HepG2 (cell line): ENCODE measurements around the gene TTLL13. TPM values are rescaled to one million over a fixed set of nuclear protein-coding genes. Genes with fewer than 3 reads are reported as not detected.

ENCODE experiments used
- FOXO1 ChIP-seq: sonication (generic); formaldehyde crosslinking; IDR thresholded peaks from 2 replicates; pipeline ENCODE4 v1.4.0; 2020; ENCODE audit warnings: missing genetic modification reagents
- SMC3 ChIP-seq: IDR thresholded peaks from 2 replicates; pipeline ENCODE4 v1.6.1; 2011; ENCODE audit warnings: low read length, improper control_type of control experiment
- SOX6 ChIP-seq, 2 experiments: fragments of 450-650 bp in 1 of 2; sonication (generic) in 1 of 2; formaldehyde crosslinking in 1 of 2; IDR thresholded peaks; 2 replicates each; pipeline versions ENCODE4 v1.4.0 to v1.6.1; 2017 to 2020; ENCODE audit warnings: antibody characterized with exemption in 1 of 2, mild to moderate bottlenecking in 1 of 2, missing genetic modification reagents in 1 of 2
- ZBTB26 ChIP-seq: IDR thresholded peaks from 2 replicates; pipeline ENCODE4 v1.6.1; 2016; ENCODE audit warnings: missing compliant biosample characterization, missing genetic modification reagents, borderline replicate concordance
- ZNF275 ChIP-seq: sonication (generic); formaldehyde crosslinking; IDR thresholded peaks from 2 replicates; pipeline ENCODE4 v1.8.0; 2022; ENCODE audit warnings: missing genetic modification reagents, mild to moderate bottlenecking, inconsistent platforms, borderline replicate concordance
- ZNF687 ChIP-seq: sonication (generic); formaldehyde crosslinking; IDR thresholded peaks from 2 replicates; pipeline ENCODE4 v1.5.1; 2020; ENCODE audit warnings: mild to moderate bottlenecking, missing genetic modification reagents, moderate library complexity
- polyA plus RNA-seq, 8 experiments: library from polyadenylated mRNA; depleted of rRNA in 3 of 8; stranded (reverse) in 7 of 8; unstranded in 1 of 8; fragments of >200 nt; fragmentation: Illumina TruSeq in 4 of 8; extraction: Trizol in 4 of 8; gene quantifications; 2 replicates each; pipeline versions ENCODE4 v1.2.1 to v1.2.3, GENCODE V29; 2011 to 2016; ENCODE audit warnings: low read depth in 4 of 8, missing spikeins in 1 of 8, mixed read lengths in 1 of 8; ENCODE audit not compliant: insufficient read depth in 1 of 8
- total RNA-seq, 5 experiments: library from RNA; depleted of rRNA; stranded (reverse); fragments of >200 nt; fragmentation: Illumina TruSeq; extraction: Trizol; gene quantifications; 2 replicates each; pipeline ENCODE4 v1.2.3, GENCODE V29; 2016; ENCODE audit warnings: low read depth in 1 of 5
- TF ChIP-seq, protein P1 (sequence below): sonication (generic); formaldehyde crosslinking; IDR thresholded peaks from 2 replicates; pipeline ENCODE4 v1.4.0; 2020; ENCODE audit warnings: missing genetic modification reagents
- TF ChIP-seq, protein P2 (sequence below): sonication (generic); formaldehyde crosslinking; IDR thresholded peaks from 2 replicates; pipeline ENCODE4 v1.4.0; 2020; ENCODE audit warnings: missing genetic modification reagents, borderline replicate concordance
- TF ChIP-seq, protein P3 (sequence below), 2 experiments: sonication (generic) in 1 of 2; formaldehyde crosslinking in 1 of 2; IDR thresholded peaks; 2 replicates each; pipeline versions ENCODE4 v1.4.0 to v1.6.1; 2018 to 2020; ENCODE audit warnings: missing genetic modification reagents in 2 of 2, borderline replicate concordance in 1 of 2, low read depth in 1 of 2, mild to moderate bottlenecking in 1 of 2, missing biosample characterization in 1 of 2
- TF ChIP-seq, protein P4 (sequence below): sonication (generic); formaldehyde crosslinking; IDR thresholded peaks from 2 replicates; pipeline ENCODE4 v1.4.0; 2020; ENCODE audit warnings: mild to moderate bottlenecking, low read depth, missing genetic modification reagents

Gene TTLL13
- total and polyA plus RNA-seq, 2 of the 13 experiments (the other 11 are each of a cell fraction or from before 2014, with no cell fraction given): 0.07 to 0.29 TPM

- TF ChIP-seq, protein P1, sequence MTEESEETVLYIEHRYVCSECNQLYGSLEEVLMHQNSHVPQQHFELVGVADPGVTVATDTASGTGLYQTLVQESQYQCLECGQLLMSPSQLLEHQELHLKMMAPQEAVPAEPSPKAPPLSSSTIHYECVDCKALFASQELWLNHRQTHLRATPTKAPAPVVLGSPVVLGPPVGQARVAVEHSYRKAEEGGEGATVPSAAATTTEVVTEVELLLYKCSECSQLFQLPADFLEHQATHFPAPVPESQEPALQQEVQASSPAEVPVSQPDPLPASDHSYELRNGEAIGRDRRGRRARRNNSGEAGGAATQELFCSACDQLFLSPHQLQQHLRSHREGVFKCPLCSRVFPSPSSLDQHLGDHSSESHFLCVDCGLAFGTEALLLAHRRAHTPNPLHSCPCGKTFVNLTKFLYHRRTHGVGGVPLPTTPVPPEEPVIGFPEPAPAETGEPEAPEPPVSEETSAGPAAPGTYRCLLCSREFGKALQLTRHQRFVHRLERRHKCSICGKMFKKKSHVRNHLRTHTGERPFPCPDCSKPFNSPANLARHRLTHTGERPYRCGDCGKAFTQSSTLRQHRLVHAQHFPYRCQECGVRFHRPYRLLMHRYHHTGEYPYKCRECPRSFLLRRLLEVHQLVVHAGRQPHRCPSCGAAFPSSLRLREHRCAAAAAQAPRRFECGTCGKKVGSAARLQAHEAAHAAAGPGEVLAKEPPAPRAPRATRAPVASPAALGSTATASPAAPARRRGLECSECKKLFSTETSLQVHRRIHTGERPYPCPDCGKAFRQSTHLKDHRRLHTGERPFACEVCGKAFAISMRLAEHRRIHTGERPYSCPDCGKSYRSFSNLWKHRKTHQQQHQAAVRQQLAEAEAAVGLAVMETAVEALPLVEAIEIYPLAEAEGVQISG (CRISPR knock-in tag): peak; percentile 34; the same call in 1 of the 2 replicates
- TF ChIP-seq FOXO1 (CRISPR knock-in tag): 0 out of 2 replicates have a peak, but pooled peaks have one; percentile 12
- TF ChIP-seq, protein P2, sequence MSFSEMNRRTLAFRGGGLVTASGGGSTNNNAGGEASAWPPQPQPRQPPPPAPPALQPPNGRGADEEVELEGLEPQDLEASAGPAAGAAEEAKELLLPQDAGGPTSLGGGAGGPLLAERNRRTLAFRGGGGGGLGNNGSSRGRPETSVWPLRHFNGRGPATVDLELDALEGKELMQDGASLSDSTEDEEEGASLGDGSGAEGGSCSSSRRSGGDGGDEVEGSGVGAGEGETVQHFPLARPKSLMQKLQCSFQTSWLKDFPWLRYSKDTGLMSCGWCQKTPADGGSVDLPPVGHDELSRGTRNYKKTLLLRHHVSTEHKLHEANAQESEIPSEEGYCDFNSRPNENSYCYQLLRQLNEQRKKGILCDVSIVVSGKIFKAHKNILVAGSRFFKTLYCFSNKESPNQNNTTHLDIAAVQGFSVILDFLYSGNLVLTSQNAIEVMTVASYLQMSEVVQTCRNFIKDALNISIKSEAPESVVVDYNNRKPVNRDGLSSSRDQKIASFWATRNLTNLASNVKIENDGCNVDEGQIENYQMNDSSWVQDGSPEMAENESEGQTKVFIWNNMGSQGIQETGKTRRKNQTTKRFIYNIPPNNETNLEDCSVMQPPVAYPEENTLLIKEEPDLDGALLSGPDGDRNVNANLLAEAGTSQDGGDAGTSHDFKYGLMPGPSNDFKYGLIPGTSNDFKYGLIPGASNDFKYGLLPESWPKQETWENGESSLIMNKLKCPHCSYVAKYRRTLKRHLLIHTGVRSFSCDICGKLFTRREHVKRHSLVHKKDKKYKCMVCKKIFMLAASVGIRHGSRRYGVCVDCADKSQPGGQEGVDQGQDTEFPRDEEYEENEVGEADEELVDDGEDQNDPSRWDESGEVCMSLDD (CRISPR knock-in tag): no peak
- peak; percentile 59 for TF ChIP-seq ZNF687
- peak; percentile 56; the same call in 1 of the 2 replicates for TF ChIP-seq SMC3
- no peak for TF ChIP-seq SOX6 (IDR thresholded peaks at IDR 0.05)
- no peak for TF ChIP-seq SOX6 (CRISPR knock-in tag; IDR thresholded peaks at IDR 0.05)
- TF ChIP-seq, protein P3, sequence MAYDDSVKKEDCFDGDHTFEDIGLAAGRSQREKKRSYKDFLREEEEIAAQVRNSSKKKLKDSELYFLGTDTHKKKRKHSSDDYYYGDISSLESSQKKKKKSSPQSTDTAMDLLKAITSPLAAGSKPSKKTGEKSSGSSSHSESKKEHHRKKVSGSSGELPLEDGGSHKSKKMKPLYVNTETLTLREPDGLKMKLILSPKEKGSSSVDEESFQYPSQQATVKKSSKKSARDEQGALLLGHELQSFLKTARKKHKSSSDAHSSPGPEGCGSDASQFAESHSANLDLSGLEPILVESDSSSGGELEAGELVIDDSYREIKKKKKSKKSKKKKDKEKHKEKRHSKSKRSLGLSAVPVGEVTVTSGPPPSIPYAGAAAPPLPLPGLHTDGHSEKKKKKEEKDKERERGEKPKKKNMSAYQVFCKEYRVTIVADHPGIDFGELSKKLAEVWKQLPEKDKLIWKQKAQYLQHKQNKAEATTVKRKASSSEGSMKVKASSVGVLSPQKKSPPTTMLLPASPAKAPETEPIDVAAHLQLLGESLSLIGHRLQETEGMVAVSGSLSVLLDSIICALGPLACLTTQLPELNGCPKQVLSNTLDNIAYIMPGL (CRISPR knock-in tag; IDR thresholded peaks at IDR 0.05; ENCODE audit: borderline replicate concordance in 1 of 2, low read depth in 1 of 2): 0 out of 4 replicates have a peak, but pooled peaks of 1 of the 2 experiments have one; percentile 23
- no peak for TF ChIP-seq ZBTB26 (CRISPR knock-in tag)
- TF ChIP-seq, protein P4, sequence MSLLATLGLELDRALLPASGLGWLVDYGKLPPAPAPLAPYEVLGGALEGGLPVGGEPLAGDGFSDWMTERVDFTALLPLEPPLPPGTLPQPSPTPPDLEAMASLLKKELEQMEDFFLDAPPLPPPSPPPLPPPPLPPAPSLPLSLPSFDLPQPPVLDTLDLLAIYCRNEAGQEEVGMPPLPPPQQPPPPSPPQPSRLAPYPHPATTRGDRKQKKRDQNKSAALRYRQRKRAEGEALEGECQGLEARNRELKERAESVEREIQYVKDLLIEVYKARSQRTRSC: no peak
- no peak for TF ChIP-seq ZNF275 (CRISPR knock-in tag)
Observed at GRCh38 chr15:90219421-90220141, 29.8 kb upstream of the TTLL13 start (continued).
